K562 (cell line): ENCODE results near the gene TFCP2L1. TPM values are rescaled to one million over a fixed set of nuclear protein-coding genes. Genes with fewer than 3 reads are reported as not detected.

Source experiments
- ATAC-seq: fragments of 200-7000 bp; cut with Tn5 transposase; 3 replicates; pipeline ENCODE4 v1.9.1; 2020; ENCODE audit warnings: moderate library complexity
- BruUV-seq: library from RNA; stranded (reverse); fragments of 400-500 nt; replicated peaks from 2 replicates; lab custom pipeline; 2021; lab: Mats Ljungman, UMichigan
- CTCF ChIA-PET: fragments of 300-600 bp; formaldehyde crosslinking; extraction: SDS; loops from one replicate; lab custom pipeline; 2021; ENCODE audit warnings: low intra/inter-chr PET ratio; lab: Yijun Ruan, JAX
- POLR2A ChIA-PET: fragments of 300-600, 350-650 bp; sonication (Branson Sonifier 250); formaldehyde crosslinking; extraction: SDS; loops from one replicate; lab custom pipeline; 2021; ENCODE audit warnings: antibody characterized with exemption, inconsistent platforms; lab: Yijun Ruan, JAX
- DNase-seq, 4 experiments: peaks; one replicate each; pipeline versions ENCODE4 v3.0.0 to v3.0.0-alpha.2; 2011 to 2018; ENCODE audit warnings: low spot score in 3 of 4, mixed read lengths in 3 of 4; ENCODE audit errors: extremely low read depth in 1 of 4
- FAIRE-seq: peaks from 2 replicates; lab custom pipeline; 2011; peaks lifted over from hg19 to GRCh38; lab: Jason Lieb, UNC
- H2AFZ ChIP-seq: 2 replicates; pipeline ENCODE4 v1.6.0; 2011; ENCODE audit warnings: low read depth, low read length, control low read depth, inconsistent platforms
- H3K27ac ChIP-seq: fragments of 200-600 bp; 3 replicates; pipeline ENCODE4 v1.8.0; 2011; ENCODE audit warnings: low read depth, mild to moderate bottlenecking, control low read depth, inconsistent platforms, low read length, moderate library complexity, mixed read lengths; ENCODE audit errors: extremely low read depth
- H3K27me3 ChIP-seq, 2 experiments: fragments of 300-600 bp in 1 of 2; 2 replicates in 1 of 2; 3 replicates in 1 of 2; pipeline versions ENCODE4 v1.6.0 to v1.8.0; 2011; ENCODE audit warnings: inconsistent platforms in 2 of 2, low read length in 2 of 2, mild to moderate bottlenecking in 1 of 2, mixed read lengths in 1 of 2, moderate library complexity in 1 of 2; ENCODE audit not compliant: control insufficient read depth in 2 of 2, insufficient read depth in 2 of 2
- H3K36me3 ChIP-seq: fragments of 300-600 bp; 3 replicates; pipeline ENCODE4 v1.8.0; 2011; ENCODE audit warnings: mild to moderate bottlenecking, low read length, inconsistent platforms; ENCODE audit not compliant: control insufficient read depth, insufficient read depth
- H3K4me1 ChIP-seq, 2 experiments: fragments of 200-600 bp in 1 of 2; replicated peaks in 1 of 2; 2 replicates in 1 of 2; 3 replicates in 1 of 2; pipeline versions ENCODE4 v1.5.1 to v1.8.0; 2011; ENCODE audit warnings: inconsistent platforms in 2 of 2, low read length in 2 of 2, mild to moderate bottlenecking in 1 of 2, mixed read lengths in 1 of 2, moderate library complexity in 1 of 2; ENCODE audit not compliant: control insufficient read depth in 2 of 2, insufficient read depth in 2 of 2
- H3K4me2 ChIP-seq: 2 replicates; pipeline ENCODE4 v1.6.1; 2011; ENCODE audit warnings: low read length, control low read depth, inconsistent platforms, mixed read lengths; ENCODE audit not compliant: insufficient read depth
- H3K4me3 ChIP-seq: fragments of 200-600 bp; sonication (generic), shearing (Covaris generic); 2 replicates; pipeline ENCODE4 v1.5.1; 2016; ENCODE audit warnings: control low read depth, inconsistent platforms
- H3K79me2 ChIP-seq: fragments of 200-600 bp; 3 replicates; pipeline ENCODE4 v1.8.0; 2011; ENCODE audit warnings: low read length, inconsistent platforms; ENCODE audit not compliant: control insufficient read depth, insufficient read depth
- H3K9ac ChIP-seq, 2 experiments: 2 replicates each; pipeline versions ENCODE4 v1.6.0 to v1.6.1; 2011; ENCODE audit warnings: low read depth in 2 of 2, low read length in 2 of 2, control low read depth in 1 of 2, inconsistent platforms in 1 of 2, mild to moderate bottlenecking in 1 of 2, mixed read lengths in 1 of 2; ENCODE audit not compliant: insufficient read depth in 1 of 2
- H3K9me1 ChIP-seq: one replicate; pipeline ENCODE4 v1.6.0; 2011; ENCODE audit warnings: inconsistent platforms, mild to moderate bottlenecking, low read length, moderate library complexity; ENCODE audit not compliant: control insufficient read depth, insufficient read depth
- H3K9me3 ChIP-seq: replicated peaks from 2 replicates; pipeline ENCODE4 v1.5.1; 2011; ENCODE audit warnings: low read depth, low read length, inconsistent platforms; ENCODE audit not compliant: control insufficient read depth, insufficient read depth
- H4K20me1 ChIP-seq: replicated peaks from 2 replicates; pipeline ENCODE4 v1.6.1; 2011; ENCODE audit warnings: low read length, inconsistent platforms, mixed read lengths; ENCODE audit not compliant: control insufficient read depth, insufficient read depth
- ARID1B ChIP-seq: fragments of 450-650 bp; IDR thresholded peaks from 2 replicates; pipeline ENCODE4 v1.6.1; 2016; ENCODE audit warnings: antibody characterized with exemption, mild to moderate bottlenecking, inconsistent platforms
- ARID2 ChIP-seq: fragments of 450-650 bp; IDR thresholded peaks from 2 replicates; pipeline ENCODE4 v1.6.1; 2017; ENCODE audit warnings: antibody characterized with exemption, mild to moderate bottlenecking
- BRCA1 ChIP-seq, 2 experiments: fragments of 450-650 bp in 1 of 2; sonication (generic) in 1 of 2; formaldehyde crosslinking in 1 of 2; IDR thresholded peaks; 2 replicates each; pipeline versions ENCODE4 v1.5.0 to v1.6.1; 2017 to 2020; ENCODE audit warnings: mild to moderate bottlenecking in 1 of 2, missing genetic modification reagents in 1 of 2
- CBX2 ChIP-seq: fragments of 200-600 bp; sonication (generic); IDR thresholded peaks from one replicate; pipeline ENCODE4 v1.6.1; 2012; ENCODE audit warnings: mild to moderate bottlenecking, low read length, inconsistent platforms; ENCODE audit not compliant: insufficient read depth, poor library complexity, severe bottlenecking
- CCAR2 ChIP-seq: fragments of 200-400 bp; formaldehyde crosslinking; IDR thresholded peaks from 2 replicates; pipeline ENCODE4 v1.6.1; 2017; ENCODE audit warnings: mild to moderate bottlenecking, low read depth, low read length
- CSDE1 ChIP-seq, 2 experiments: fragments of 450-650 bp; IDR thresholded peaks; 2 replicates each; pipeline ENCODE4 v1.6.1; 2016; ENCODE audit warnings: mild to moderate bottlenecking in 1 of 2
- ESRRA ChIP-seq: fragments of 450-650 bp; IDR thresholded peaks from 2 replicates; pipeline ENCODE4 v1.6.1; 2014; ENCODE audit warnings: low read depth, mild to moderate bottlenecking, moderate library complexity, borderline replicate concordance
- HMBOX1 ChIP-seq: sonication (generic); IDR thresholded peaks from 2 replicates; pipeline ENCODE4 v1.6.1; 2016
- NFRKB ChIP-seq: fragments of 450-650 bp; IDR thresholded peaks from 2 replicates; pipeline ENCODE4 v1.6.1; 2016; ENCODE audit warnings: low read depth
- RAD51 ChIP-seq: fragments of 450-650 bp; IDR thresholded peaks from 2 replicates; pipeline ENCODE4 v1.7.1; 2016; ENCODE audit warnings: low read depth, mild to moderate bottlenecking, borderline replicate concordance
- RFX7 ChIP-seq: fragments of 250-450 bp; sonication (Bioruptor Pico); IDR thresholded peaks from 2 replicates; pipeline ENCODE4 v1.5.1; 2021; ENCODE audit warnings: mild to moderate bottlenecking
- TEAD2 ChIP-seq: fragments of 450-650 bp; IDR thresholded peaks from 2 replicates; pipeline ENCODE4 v1.6.1; 2016; ENCODE audit warnings: missing genetic modification characterization, control low read depth, missing compliant biosample characterization
- ZNF134 ChIP-seq: fragments of 250-450 bp; sonication (Bioruptor Pico); conservative IDR thresholded peaks from 2 replicates; pipeline ENCODE4 v1.4.0; 2020
- ZNF165 ChIP-seq: fragments of 250-450 bp; sonication (Bioruptor Pico); IDR thresholded peaks from 2 replicates; pipeline ENCODE4 v1.4.0; 2020; ENCODE audit warnings: borderline replicate concordance
- ZNF224 ChIP-seq: sonication (generic); formaldehyde crosslinking; IDR thresholded peaks from 2 replicates; pipeline ENCODE4 v1.8.0; 2022; ENCODE audit warnings: mild to moderate bottlenecking, missing genetic modification reagents
- ZNF449 ChIP-seq: fragments of 250-450 bp; sonication (Bioruptor Pico); IDR thresholded peaks from 2 replicates; pipeline ENCODE4 v1.8.0; 2022; ENCODE audit warnings: moderate library complexity, mild to moderate bottlenecking, inconsistent platforms
- WGBS: fragments of 100-300 bp; shearing (Covaris generic); methylation state at CpG from one replicate; pipeline ENCODE4 v1.1.6; 2016; ENCODE audit warnings: low coverage, mixed read lengths; ENCODE audit not compliant: insufficient coverage; ENCODE audit errors: missing lambda C conversion rate; 5-methylcytosine and 5-hydroxymethylcytosine counted together
- in situ Hi-C: fragments of 300-500 bp; cut with MboI; formaldehyde crosslinking; loops from 4 replicates; pipeline ENCODE4 v1.15.0; 2018; ENCODE audit warnings: inconsistent platforms, mixed read lengths
- intact Hi-C: fragments of 100-400 bp; cut with micrococcal nuclease; formaldehyde crosslinking; loops from 2 replicates; pipeline ENCODE4 v1.14.2; 2022
- polyA plus RNA-seq, 8 experiments: library from polyadenylated mRNA; depleted of rRNA in 4 of 8; stranded (reverse) in 5 of 8; unstranded in 3 of 8; fragments of >200 nt; fragmentation: Nextera tagmentation in 2 of 8; fragmentation: Illumina TruSeq in 1 of 8; extraction: Ambion mirVana in 2 of 8; extraction: Trizol in 1 of 8; gene quantifications; 2 replicates each; pipeline versions ENCODE4 v1.2.1 to v1.2.3, GENCODE V29; 2011 to 2014; ENCODE audit warnings: inconsistent platforms in 1 of 8, missing spikeins in 1 of 8
- total RNA-seq, 7 experiments: library from RNA; depleted of rRNA in 6 of 7; stranded (reverse); fragments of >200 nt in 6 of 7; fragmentation: Illumina TruSeq in 2 of 7; extraction: Trizol in 2 of 7; gene quantifications; 2 replicates each; pipeline versions ENCODE4 v1.2.1 to v1.2.3, GENCODE V29; 2011 to 2021; ENCODE audit warnings: low replicate concordance in 1 of 7

Gene TFCP2L1
- total and polyA plus RNA-seq, 9 of the 15 experiments (the other 6 are each of a cell fraction or from before 2014, with no cell fraction given): 0.08 to 1.00 (median 0.42) TPM

- 4% methylated on average over 14 of the region's 15 CpGs for WGBS
- Histone ChIP-seq H3K4me2 (no peak overlapping the region), H3K9ac (no peak overlapping the region), H3K9me1 (no peaks in the 10 kb centered on the region), H3K27ac (no peak overlapping the region), H3K27me3 (peaks cover 29 to 59% of the 10 kb centered on the region in 2 experiments), H3K4me3 (no peak overlapping the region), H3K36me3 (no peaks in the 10 kb centered on the region), H3K4me1 (0 out of 5 replicates have a peak, but pooled peaks cover 0 to 3% of the 10 kb centered on the region in 2 experiments), H4K20me1 (0 out of 2 replicates have a peak, but pooled peaks cover 5% of the 10 kb centered on the region), H3K79me2 (no peaks in the 10 kb centered on the region), H3K9me3 (no peaks in the 10 kb centered on the region), H2AFZ (no peak overlapping the region)
- BruUV-seq: no TSS peak
- FAIRE-seq: no peak
- in situ Hi-C loops: loop anchor here (25.0 kb wide), 1 partner anchor 644 kb away; no protein-coding TSS in a partner anchor
- ChIA-PET CTCF (no interaction called here), POLR2A (no interaction called here)
- DNase-seq: no peak
- no peak for ATAC-seq
- no peak for TF ChIP-seq TEAD2 (tag)
- TF ChIP-seq ZNF224 (CRISPR knock-in tag): no peak
- TF ChIP-seq ZNF165 (CRISPR knock-in tag): no peak
- TF ChIP-seq RFX7: no peak
- peak; percentile 40 for TF ChIP-seq CBX2
- no peak for TF ChIP-seq ZNF134 (CRISPR knock-in tag)
- intact Hi-C loops: no loop called here
These were observed 45.9 kb upstream of the TFCP2L1 start for GRCh38 chr2:121330921-121331320.

- in situ Hi-C loops: loop anchor here (10.0 to 25.0 kb wide), 2 partner anchors 235 to 642 kb away; no protein-coding TSS in a partner anchor
- intact Hi-C loops: no loop called here
- 0% methylated on average over 6 of the region's 6 CpGs for WGBS
- ATAC-seq (no peak), DNase-seq (no peak), FAIRE-seq (no peak)
- no TSS peak for BruUV-seq
- no peaks in the 10 kb centered on the region for H3K9me1 ChIP-seq
- ChIA-PET POLR2A (no interaction called here), CTCF (no interaction called here)
- no peak overlapping the region for H3K27ac ChIP-seq
- H3K79me2 ChIP-seq: no peaks in the 10 kb centered on the region
- H3K27me3 ChIP-seq: peaks cover 29 to 58% of the 10 kb centered on the region in 2 experiments
- H3K36me3 ChIP-seq: no peaks in the 10 kb centered on the region
- H3K4me3 ChIP-seq: no peak overlapping the region
- 0 out of 5 replicates have a peak, but pooled peaks cover 0 to 2% of the 10 kb centered on the region in 2 experiments for H3K4me1 ChIP-seq
- no peak overlapping the region for H3K9ac ChIP-seq
- no peak overlapping the region for H2AFZ ChIP-seq
- H3K4me2 ChIP-seq: no peak overlapping the region
- H3K9me3 ChIP-seq: no peaks in the 10 kb centered on the region
- no peaks in the 10 kb centered on the region for H4K20me1 ChIP-seq
- TF ChIP-seq ESRRA: no peak
- no peak for TF ChIP-seq CCAR2
- TF ChIP-seq NFRKB: no peak
- TF ChIP-seq HMBOX1: no peak
- TF ChIP-seq CSDE1 (IDR thresholded peaks at IDR 0.05): no peak
- TF ChIP-seq RAD51: no peak
- no peak for TF ChIP-seq ARID2
- no peak for TF ChIP-seq ZNF449
- TF ChIP-seq ARID1B: no peak
- no peak for TF ChIP-seq BRCA1 (IDR thresholded peaks at IDR 0.05)
- no peak for TF ChIP-seq BRCA1 (CRISPR knock-in tag; IDR thresholded peaks at IDR 0.05)
These were observed 44.8 kb upstream of the TFCP2L1 start for GRCh38 chr2:121329786-121330185.
